Central memory CD8-positive, alpha-beta T cell (primary cell): ENCODE results near the gene PTCHD1.

ENCODE experiments used
- ATAC-seq: fragments of 150-1000 bp; cut with Tn5 transposase; replicated peaks from 2 replicates; pipeline ENCODE4 v1.10.0; 2022; ENCODE audit warnings: mild to moderate bottlenecking, moderate FRiP score, moderate number of reproducible peaks; ENCODE audit not compliant: poor library complexity, severe bottlenecking; ENCODE audit errors: extremely low read depth
- DNase-seq, 2 donors: peaks; one replicate each; pipeline ENCODE4 v3.0.0; 2021; ENCODE audit warnings: low spot score in 2 of 2
- H3K27ac Mint-ChIP-seq: one replicate; pipeline ENCODE4 v1.8.0; 2022; ENCODE audit warnings: low read depth, mild to moderate bottlenecking, moderate library complexity, mixed read lengths
- H3K27me3 Mint-ChIP-seq: one replicate; pipeline ENCODE4 v1.8.0; 2022; ENCODE audit warnings: mixed read lengths
- H3K36me3 Mint-ChIP-seq: one replicate; pipeline ENCODE4 v1.8.0; 2022; ENCODE audit warnings: mild to moderate bottlenecking, moderate library complexity, mixed read lengths; ENCODE audit not compliant: insufficient read depth
- H3K4me1 Mint-ChIP-seq: one replicate; pipeline ENCODE4 v1.8.0; 2022; ENCODE audit warnings: mixed read lengths
- H3K4me3 Mint-ChIP-seq: one replicate; pipeline ENCODE4 v1.8.0; 2022; ENCODE audit warnings: mild to moderate bottlenecking, moderate library complexity, mixed read lengths
- H3K9me3 Mint-ChIP-seq: one replicate; pipeline ENCODE4 v1.8.0; 2022; ENCODE audit warnings: mixed read lengths

The PTCHD1 gene

DNA sequence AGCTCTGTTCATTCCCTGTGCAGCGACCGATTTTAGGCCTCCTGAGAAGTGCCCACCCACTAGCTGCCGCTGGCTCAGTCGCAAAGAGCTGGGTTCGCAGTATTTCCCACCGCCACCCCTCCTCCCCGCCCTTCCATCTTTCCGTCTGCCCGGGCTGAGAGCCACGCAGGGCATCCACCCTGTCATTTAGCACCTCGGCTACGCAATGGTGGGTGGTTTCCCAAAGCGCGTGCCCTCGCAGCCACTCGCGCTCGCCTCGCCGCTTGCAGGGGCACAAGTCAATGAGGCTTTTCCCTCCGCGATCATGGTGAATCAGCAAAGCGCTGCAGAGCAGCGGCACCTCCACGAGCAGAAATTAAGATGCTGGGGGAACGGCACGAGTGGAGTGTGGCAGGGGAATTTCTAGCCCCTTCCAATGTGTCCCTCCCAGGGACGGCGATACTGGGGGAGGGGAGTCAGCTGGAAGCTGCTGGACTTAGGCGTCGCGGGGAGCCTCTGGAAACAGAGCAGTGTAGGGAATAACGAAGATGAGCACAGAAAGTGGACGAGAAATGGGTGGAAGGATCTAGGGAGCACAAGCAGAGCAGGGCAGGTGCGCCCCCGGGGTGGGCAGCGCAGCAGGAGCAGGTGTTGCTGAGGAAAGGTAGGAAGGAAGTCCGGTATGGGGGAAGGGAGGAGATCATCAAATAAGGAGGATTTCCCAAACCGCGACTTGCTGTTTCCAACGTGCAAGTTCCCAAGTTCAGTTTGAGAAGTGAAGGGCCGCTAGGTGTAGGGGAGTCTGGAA, 2.4 kb upstream of the PTCHD1 start:
- Mint-ChIP-seq H3K4me1 (peaks cover 6% of the 10 kb centered on the region), H3K27me3 (peaks cover 45% of the 10 kb centered on the region), H3K27ac (no peak overlapping the region), H3K36me3 (no peaks in the 10 kb centered on the region), H3K9me3 (no peaks in the 10 kb centered on the region), H3K4me3 (no peak overlapping the region)
- no peak for DNase-seq
- no peak for ATAC-seq

DNA sequence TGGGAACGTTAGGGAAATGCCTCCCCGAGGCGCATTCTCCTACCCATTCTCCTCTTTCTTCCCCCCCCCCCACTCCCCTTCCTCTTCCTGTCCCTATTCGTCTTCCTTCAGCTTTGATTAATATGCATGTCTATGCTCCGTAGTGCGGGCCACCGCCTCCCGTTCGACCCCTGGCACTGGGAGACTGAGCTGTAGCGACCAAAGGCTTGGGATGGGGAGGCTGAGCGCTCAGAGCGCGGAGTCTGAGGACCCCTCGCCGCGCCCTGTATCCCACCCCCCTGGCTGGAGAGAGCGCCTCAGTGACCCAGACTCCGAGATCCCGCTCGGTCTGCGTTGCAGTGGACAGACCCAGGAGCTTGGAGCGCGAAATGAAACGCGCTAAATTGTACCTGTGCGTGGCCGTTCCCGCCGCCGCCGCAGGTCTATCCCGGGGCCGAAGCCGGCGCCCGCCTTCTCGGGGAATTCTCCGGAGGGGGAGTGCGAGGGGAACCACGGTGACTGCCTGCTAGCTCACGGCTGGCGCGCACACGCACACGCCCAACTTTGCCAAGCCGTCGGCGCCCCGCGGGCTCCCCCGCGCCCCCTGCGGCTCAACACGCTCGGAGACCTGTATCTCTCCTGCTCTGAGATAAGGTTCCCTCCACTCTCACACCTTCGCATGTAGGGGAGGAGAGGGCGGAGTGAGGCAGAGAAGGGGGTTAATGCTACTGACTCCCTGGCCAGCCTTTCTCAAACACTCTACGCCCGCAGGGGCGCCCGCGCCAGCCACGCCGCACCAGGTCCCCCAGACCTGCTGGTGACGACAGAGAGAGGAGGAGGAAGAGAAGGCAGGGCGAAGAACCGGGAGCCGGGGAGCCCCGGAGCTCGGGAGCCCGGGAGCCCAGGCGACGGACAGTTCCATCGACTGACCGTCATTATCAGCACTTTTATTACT, 1.5 kb upstream of the PTCHD1 start:
- no peaks in the 10 kb centered on the region for H3K9me3 Mint-ChIP-seq

DNA sequence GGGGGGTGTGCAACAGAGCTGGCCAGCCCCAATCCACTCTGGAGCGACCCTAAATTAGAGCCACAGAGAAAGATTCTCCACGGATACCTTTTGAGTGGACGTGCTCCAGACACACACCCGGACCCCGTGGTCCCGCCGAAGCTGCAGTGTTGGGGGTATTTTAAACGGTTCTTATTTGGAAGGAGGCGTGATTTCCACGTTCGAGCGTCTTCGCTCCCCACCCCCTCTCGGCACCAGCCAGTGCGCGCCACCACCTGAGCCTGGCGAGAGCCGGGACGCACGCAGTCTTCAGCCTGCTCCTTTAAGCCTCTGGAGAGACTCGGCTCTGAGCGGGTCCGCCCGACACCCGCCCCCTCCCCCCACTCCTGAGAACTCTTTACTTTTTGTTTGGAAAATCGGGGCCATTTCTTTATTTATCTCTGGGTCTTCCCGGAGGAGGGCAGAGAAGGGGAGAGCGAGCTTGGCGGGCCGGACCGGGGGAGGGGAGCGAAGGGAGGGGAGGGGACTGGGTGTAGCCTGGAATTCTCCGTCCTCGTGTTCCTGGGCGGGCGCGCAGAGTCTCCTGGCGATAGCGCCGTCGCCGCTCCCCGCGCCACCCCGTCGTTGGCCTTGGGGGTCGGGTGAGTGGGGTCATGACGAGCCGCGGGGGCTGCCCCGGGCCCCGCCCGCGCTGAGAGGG, 668 bp upstream of the PTCHD1 start:
- Mint-ChIP-seq H3K4me1 (peaks cover 6% of the 10 kb centered on the region), H3K36me3 (no peaks in the 10 kb centered on the region), H3K9me3 (no peaks in the 10 kb centered on the region), H3K27ac (no peak overlapping the region), H3K27me3 (peaks cover 45% of the 10 kb centered on the region), H3K4me3 (no peak overlapping the region)
- no peak for DNase-seq
- ATAC-seq: no peak

More for the DNA sequence above, 1.5 kb upstream of the PTCHD1 start:
- Mint-ChIP-seq H3K27ac (no peak overlapping the region), H3K36me3 (no peaks in the 10 kb centered on the region), H3K4me3 (no peak overlapping the region), H3K27me3 (peaks cover 45% of the 10 kb centered on the region), H3K4me1 (peaks cover 6% of the 10 kb centered on the region)
- DNase-seq (no peak), ATAC-seq (no peak)

DNA sequence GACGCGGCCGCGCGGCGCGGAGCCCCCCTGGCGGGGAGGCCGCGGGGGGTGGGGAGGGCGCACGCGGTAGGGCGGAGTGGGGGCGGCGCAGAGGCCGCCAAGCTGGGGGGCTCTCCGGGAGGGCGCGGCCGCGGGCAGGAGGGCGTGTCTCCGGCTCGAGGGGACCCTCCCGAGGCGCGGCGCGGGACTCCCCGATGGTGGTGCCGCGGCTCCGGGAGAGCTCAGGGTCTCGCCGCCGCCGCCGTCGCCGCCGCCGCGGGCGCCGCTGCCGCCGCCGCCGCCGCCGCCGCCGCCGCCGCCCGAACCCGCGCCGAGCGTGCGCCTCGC, 165 bp upstream of the PTCHD1 start:
- Mint-ChIP-seq H3K9me3 (no peaks in the 10 kb centered on the region), H3K4me3 (no peak overlapping the region), H3K27me3 (peaks cover 45% of the 10 kb centered on the region), H3K27ac (no peak overlapping the region), H3K36me3 (no peaks in the 10 kb centered on the region), H3K4me1 (peaks cover 6% of the 10 kb centered on the region)
- DNase-seq: no peak
- ATAC-seq: no peak

DNA sequence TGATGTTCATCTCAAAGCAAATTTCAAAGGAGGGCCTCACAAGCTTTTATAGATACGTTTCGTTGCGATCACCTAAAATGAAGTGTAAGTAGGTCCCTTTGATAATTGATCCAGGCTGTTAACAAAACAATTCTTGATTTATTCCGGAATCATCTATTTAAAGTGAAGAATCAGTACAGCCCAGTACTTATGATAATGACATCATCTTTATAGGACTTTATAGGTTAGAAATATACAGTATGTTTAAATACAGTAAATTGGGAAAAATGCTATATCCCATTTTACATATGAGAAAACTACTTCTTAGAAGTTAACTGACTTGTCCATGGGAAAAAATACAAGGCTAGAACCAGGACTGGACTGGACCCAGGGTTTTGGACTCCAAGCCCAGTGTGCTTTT, 3.7 kb downstream of the PTCHD1 start:
- DNase-seq (no peak), ATAC-seq (no peak)
- H3K4me1 Mint-ChIP-seq: no peaks in the 10 kb centered on the region
- H3K4me3 Mint-ChIP-seq: no peak overlapping the region
- peaks cover 25% of the 10 kb centered on the region for H3K27me3 Mint-ChIP-seq
- no peaks in the 10 kb centered on the region for H3K36me3 Mint-ChIP-seq
- no peak overlapping the region for H3K27ac Mint-ChIP-seq
- H3K9me3 Mint-ChIP-seq: no peaks in the 10 kb centered on the region

DNA sequence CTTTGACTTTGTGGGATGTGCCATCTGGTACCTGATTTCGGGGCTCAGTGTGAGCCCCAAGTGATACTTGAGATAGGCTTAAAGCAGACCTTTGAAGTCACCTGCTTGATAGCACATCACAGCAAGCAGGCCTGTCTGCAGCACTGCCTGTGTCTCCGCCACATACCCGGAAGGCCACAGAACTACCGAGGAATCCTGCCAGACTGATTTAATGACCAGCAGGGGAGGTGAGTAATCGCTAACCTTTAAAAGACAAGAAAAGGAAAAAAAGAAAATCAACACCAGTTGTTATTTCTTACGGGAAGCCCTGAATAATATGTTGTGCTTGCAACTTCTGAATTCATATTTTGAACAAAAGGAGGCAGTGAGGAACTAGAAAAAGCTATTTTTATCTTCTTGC, 6.8 kb downstream of the PTCHD1 start:
- peaks cover 5% of the 10 kb centered on the region for H3K27me3 Mint-ChIP-seq
- DNase-seq (no peak), ATAC-seq (no peak)
- H3K27ac Mint-ChIP-seq: no peak overlapping the region
- no peaks in the 10 kb centered on the region for H3K9me3 Mint-ChIP-seq
- no peak overlapping the region for H3K4me3 Mint-ChIP-seq
- H3K4me1 Mint-ChIP-seq: no peaks in the 10 kb centered on the region
- no peaks in the 10 kb centered on the region for H3K36me3 Mint-ChIP-seq

DNA sequence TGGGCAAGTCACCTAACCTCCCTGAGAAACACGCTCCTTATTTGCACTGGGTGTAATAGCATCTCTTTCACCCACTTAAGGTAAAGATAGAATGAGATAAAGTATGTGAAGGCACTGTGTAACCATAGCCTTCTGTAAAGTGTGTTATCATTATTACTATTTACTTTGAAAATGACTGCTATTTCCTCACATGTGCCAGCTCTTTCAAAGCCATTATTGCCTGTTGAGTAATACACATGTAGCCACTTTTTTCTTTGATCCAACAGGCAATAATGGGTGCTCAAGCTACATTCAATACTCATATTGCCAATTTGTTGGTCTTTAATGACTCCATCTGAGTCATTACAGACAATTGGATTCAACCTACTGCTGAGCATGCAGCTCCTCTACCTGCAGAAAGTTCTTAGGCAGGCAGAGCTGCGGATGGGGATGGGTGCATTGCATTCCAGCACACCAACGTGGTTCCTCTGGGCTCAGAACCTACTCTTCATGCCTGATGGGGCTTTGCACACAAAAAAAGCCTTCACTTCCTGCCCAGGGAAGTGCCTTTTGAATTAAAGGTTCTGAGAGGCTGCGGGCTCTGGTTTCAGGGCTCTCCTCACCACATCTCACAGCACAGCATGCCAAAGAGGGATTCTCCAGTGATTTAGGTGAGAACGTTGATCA, 9.7 kb downstream of the PTCHD1 start:
- no peaks in the 10 kb centered on the region for H3K9me3 Mint-ChIP-seq
- DNase-seq (no peak), ATAC-seq (no peak)
- H3K27me3 Mint-ChIP-seq: no peaks in the 10 kb centered on the region
- H3K27ac Mint-ChIP-seq: no peak overlapping the region
- H3K36me3 Mint-ChIP-seq: no peaks in the 10 kb centered on the region
- no peak overlapping the region for H3K4me3 Mint-ChIP-seq
- H3K4me1 Mint-ChIP-seq: no peaks in the 10 kb centered on the region

DNA sequence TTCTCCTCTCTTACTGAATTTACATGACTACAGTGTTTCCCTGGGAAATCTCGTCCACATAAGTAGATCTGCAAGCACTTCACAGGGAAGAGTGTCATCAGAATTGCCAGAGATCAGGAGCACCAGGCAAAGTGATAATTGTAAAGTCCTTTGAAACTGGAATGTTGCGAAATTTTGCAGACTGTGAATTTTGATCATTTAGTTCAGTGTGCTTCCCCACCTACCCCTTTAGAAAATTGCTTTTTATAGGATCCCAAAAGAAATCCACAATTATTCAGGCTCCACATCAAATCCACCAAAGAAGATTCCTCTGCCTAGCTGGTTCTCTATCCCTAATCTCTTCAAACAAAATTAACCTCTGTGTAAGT, 10.2 kb downstream of the PTCHD1 start:
- H3K36me3 Mint-ChIP-seq: no peaks in the 10 kb centered on the region
- no peaks in the 10 kb centered on the region for H3K9me3 Mint-ChIP-seq
- no peak overlapping the region for H3K27ac Mint-ChIP-seq
- no peaks in the 10 kb centered on the region for H3K4me1 Mint-ChIP-seq
- H3K4me3 Mint-ChIP-seq: no peak overlapping the region
- no peak for ATAC-seq
- DNase-seq: no peak
- H3K27me3 Mint-ChIP-seq: no peaks in the 10 kb centered on the region

DNA sequence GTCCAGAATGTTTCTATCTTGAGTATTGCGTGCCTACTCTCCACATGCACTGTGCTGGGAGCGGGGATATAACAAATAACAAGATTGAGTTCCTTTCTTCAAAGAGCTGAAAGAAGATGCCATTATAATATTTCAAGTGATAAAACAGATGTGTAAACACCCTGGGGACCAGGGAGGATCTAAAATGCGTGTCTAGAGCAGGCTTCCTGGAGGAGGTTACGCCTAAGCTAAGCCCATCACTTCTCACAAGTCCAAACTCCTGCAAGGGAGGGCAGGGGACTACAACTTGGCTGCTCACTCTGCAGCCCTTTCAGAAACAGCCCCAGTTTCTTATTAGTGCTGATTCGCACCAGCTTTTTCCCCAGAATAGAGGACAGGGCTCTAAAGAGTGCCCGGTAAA, 21.5 kb downstream of the PTCHD1 start:
- Mint-ChIP-seq H3K9me3 (peaks cover 6% of the 10 kb centered on the region), H3K36me3 (no peaks in the 10 kb centered on the region), H3K27ac (no peak overlapping the region), H3K4me3 (no peak overlapping the region), H3K4me1 (no peaks in the 10 kb centered on the region), H3K27me3 (no peaks in the 10 kb centered on the region)
- ATAC-seq (no peak), DNase-seq (no peak)

DNA sequence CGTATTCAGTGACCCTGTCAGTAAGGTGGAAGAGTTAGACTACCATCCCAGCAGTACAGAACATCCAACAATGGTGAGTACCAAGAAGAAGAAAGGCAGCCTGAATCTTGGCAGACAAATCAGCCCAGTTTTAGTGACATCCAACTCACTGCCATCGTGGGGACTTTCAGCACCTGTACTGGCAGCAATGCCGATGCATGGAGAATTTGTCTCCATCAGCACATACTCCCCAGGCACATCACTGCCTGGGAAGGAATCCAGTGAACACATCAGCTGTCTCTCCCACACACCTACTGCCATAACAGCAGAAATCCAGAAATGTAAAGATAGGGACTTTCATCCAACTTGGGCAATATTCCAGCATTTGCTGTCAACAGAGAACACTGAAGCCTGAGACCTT, 29.8 kb downstream of the PTCHD1 start:
- H3K36me3 Mint-ChIP-seq: no peaks in the 10 kb centered on the region
- peaks cover 16% of the 10 kb centered on the region for H3K9me3 Mint-ChIP-seq
- H3K27me3 Mint-ChIP-seq: peaks cover 9% of the 10 kb centered on the region
- no peak for DNase-seq
- ATAC-seq: no peak
- H3K27ac Mint-ChIP-seq: no peak overlapping the region
- no peaks in the 10 kb centered on the region for H3K4me1 Mint-ChIP-seq
- no peak overlapping the region for H3K4me3 Mint-ChIP-seq

DNA sequence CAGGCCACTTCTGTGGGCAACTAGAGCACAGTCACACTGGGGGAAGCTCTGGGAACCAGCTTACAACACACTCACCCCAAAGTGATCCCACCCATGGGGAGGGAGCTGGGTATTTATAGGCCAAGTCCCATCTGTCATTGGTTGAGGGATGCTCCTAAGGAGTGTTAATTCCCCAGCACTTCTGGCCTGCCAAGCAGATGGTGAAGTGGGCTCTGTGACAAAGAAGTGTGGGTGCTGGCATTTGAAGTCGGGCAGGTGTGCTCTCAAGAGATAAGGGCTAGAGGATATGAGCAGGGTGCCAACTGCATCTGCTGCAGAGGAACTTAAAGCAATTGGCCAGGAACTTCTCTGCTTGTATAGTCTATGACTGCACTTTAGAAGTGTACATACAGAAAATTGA, 30.9 kb downstream of the PTCHD1 start:
- Mint-ChIP-seq H3K9me3 (peaks cover 16% of the 10 kb centered on the region), H3K36me3 (peaks cover 3% of the 10 kb centered on the region), H3K27me3 (peaks cover 9% of the 10 kb centered on the region), H3K27ac (no peak overlapping the region), H3K4me3 (no peak overlapping the region), H3K4me1 (no peaks in the 10 kb centered on the region)
- no peak for ATAC-seq
- no peak for DNase-seq

DNA sequence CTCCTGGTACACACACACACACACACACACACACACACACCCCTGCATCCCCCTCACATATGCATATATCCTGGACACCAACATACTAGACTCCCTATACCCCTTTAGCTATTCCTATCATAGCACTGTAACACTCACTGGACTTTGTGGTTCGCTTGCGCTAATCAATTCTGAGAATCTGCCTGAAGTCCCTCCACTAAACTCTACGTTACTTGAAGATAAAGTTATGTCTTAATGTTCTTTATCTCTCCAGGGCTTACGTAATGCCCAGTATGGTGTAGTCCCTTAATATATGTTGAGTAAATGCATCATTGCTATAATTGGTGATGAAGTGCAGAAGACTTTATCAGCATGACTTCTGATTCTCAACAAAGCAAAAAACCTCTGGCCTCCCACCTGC, 32.3 kb downstream of the PTCHD1 start:
- Mint-ChIP-seq H3K27ac (no peak overlapping the region), H3K36me3 (peaks cover 3% of the 10 kb centered on the region), H3K4me1 (no peaks in the 10 kb centered on the region), H3K4me3 (no peak overlapping the region), H3K27me3 (peaks cover 9% of the 10 kb centered on the region), H3K9me3 (peaks cover 16% of the 10 kb centered on the region)
- ATAC-seq (no peak), DNase-seq (no peak)
